Erythroblast (primary cell): Measurements from ENCODE around the gene PLIN4.

Source experiments
- GATA1 ChIP-seq: IDR thresholded peaks from 2 replicates; pipeline ENCODE4 v1.6.1; 2011; ENCODE audit warnings: low read depth, mild to moderate bottlenecking, control low read depth, low read length, moderate library complexity
- POLR2A ChIP-seq: IDR thresholded peaks from 2 replicates; pipeline ENCODE4 v1.6.1; 2011; ENCODE audit warnings: mild to moderate bottlenecking, low read length

GRCh38 chr19:4536798-4537197, 18.5 kb upstream of the PLIN4 start:
- TF ChIP-seq POLR2A (no peak), GATA1 (no peak)
